NCI-H345 treated with DMSO at 0.1 percent for 48 hours (cell line): ENCODE data around the gene RRP9.

ENCODE experiments used
- DNase-seq: peaks from one replicate; lab custom pipeline; 2025; ENCODE audit not compliant: unreplicated experiment; lab: John Stamatoyannopoulos, UW

Gene RRP9

DNA sequence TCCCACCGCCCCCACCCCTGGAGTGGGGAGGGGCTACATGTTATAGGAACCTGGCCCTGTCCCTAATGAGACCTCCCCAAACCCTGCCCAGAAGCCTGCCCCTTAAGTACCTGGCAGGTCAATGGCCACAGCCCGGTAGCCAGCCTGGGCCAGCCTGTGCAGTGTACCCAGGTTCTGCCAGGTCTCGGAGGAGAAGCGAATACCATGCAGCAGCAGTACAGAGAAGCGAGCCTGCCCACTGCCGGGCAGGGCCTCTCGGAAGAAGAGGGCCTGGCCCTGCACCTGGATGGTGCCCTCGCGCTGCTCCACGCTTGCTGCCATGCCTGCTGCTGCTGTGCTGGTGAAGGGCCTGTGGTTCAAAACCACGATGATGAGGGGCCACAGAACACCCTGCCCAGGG lies 29.6 kb upstream of the RRP9 start:
- no peak for DNase-seq

GRCh38 chr3:51970606-51971300 lies 29.0 kb upstream of the RRP9 start:
- DNase-seq: no peak

DNA sequence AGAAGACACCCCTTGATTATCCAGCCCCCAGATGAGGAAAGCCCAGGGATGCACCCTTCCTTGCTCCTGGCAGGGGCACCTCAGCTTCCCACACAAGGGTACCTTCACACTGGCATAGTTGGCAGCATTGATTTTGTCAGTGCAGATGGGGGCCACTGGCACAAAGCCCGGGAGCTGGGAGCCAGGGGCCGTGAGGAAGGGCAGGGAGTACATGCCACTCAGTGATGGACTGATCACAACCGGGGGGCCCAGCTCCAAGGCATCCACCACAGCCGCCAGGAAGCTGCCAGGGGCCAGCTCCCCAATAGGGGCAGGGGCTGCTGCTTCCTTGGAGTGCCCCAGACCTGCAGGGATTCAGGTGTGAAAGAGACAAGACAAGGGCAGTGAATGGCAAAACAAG lies 28.1 kb upstream of the RRP9 start:
- DNase-seq: no peak

DNA sequence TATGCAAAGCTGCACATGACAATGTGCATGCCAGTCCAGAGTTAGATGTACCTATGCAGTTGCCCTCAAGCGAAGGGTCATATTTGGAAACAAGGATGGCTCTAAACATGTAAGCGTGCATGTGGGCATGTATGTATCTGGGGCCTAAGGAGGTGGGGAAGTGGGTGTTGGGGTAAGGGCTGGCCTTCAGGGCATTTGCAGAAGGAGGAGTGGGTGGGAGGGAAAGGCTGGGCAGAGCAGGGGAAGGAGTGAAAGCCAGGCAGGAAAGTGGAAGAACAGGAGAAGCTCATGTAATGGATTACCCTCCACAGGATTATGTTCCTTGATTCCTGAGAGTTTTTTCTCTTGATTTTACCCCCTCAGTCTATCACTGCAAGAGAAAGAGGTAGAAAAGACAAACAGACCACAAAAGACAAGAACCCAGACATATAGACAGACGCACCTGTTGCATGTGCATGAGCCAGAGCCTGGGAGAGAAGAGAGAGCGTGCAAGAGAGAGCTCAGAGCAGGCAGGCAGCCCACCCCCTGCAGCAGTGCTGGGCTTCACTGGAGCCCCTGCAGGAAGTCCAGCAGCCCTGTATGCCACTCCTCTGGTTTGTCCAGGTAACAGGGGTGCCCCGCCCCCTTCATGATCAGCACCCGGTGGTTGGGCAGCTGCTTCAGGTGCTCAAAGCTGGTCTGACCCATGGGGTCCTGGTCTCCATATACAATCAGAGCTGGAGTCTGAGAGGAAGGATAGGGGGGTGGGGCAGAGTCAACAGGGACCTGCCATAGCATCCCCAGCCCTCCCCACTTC lies 27.4 kb upstream of the RRP9 start:
- no peak for DNase-seq

DNA sequence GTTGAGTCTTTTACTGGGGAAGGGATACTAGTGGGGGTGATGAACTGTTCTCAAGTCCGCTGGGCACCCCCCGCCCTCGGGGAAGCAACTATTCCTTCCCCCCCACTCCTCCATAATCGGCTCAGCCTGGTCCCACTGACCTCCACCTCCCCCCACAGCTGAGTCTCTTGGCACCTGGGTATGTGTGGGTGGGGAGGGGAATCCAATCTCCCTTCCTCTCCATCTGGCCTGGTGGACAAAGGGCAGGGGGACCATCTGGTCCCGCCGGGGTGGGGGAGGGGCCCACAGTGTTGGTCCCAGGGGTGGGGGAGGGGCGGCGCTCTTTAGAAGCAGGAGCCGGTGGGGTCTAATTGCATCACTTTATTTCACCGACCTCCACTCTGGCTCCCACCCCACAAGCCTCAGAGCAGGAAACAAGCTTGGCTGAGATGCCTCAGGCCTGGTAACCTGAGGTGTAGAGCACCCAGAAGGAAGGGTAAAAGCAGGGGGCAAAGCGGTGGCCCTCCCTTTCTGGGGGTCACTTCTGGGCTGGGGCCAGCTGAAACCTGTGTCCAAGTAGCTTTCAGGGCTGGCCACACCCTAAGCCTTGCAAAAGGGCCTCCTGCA lies 26.6 kb upstream of the RRP9 start:
- DNase-seq: no peak

- DNase-seq: no peak
These were observed 25.9 kb upstream of the RRP9 start, which contains the start of gene PCBP4 for GRCh38 chr3:51967384-51968169. PCBP4 (minus strand) TSS chr3:51967454; CDS start chr3:51961240, 6,214 bp downstream.

- no peak for DNase-seq
These were observed 25.2 kb upstream of the RRP9 start for GRCh38 chr3:51966922-51967383.

GRCh38 chr3:51966486-51966885 lies 24.8 kb upstream of the RRP9 start:
- DNase-seq: no peak

DNA sequence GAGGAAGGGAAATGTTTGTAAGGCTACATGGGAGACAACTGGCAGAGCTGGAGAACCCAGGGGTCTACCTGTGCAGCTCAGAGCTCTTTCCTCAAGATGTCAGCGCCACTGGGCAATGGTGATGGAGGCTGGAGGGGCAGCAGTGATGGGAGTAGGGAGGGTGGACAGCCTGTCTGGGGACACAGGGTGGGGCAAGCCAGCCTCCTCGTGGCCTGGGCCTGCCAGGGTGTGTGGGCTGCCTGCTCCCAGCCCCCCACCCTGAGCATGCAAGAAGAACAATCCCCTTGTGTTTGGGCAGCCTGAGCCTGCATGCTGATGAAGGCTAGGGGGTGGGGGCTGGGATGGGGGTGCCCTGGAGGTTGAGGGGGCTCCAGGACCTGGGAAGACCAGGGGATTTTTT lies 24.3 kb upstream of the RRP9 start:
- no peak for DNase-seq

DNA sequence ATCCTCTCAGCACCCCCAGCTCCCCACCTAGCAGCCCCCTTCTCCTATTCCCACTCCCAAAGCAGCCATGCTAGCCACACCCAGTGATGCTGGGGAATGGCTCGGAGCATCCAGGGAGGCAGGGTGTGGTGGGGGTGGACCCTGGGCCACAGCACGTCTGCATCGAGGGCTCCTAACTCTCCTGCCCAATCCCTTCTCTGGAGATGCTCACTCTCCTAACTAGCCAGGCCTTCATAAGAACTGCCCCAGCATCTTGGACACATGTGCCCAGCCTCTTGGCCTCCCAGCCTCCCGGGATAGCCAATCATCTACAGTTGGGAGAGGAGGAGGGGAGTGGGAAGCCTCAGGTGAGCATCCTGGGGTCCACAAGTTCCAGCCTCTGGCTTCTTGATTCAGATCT lies 22.8 kb upstream of the RRP9 start:
- no peak for DNase-seq

- DNase-seq: no peak
These were observed 22.3 kb upstream of the RRP9 start for GRCh38 chr3:51963951-51964451.

DNA sequence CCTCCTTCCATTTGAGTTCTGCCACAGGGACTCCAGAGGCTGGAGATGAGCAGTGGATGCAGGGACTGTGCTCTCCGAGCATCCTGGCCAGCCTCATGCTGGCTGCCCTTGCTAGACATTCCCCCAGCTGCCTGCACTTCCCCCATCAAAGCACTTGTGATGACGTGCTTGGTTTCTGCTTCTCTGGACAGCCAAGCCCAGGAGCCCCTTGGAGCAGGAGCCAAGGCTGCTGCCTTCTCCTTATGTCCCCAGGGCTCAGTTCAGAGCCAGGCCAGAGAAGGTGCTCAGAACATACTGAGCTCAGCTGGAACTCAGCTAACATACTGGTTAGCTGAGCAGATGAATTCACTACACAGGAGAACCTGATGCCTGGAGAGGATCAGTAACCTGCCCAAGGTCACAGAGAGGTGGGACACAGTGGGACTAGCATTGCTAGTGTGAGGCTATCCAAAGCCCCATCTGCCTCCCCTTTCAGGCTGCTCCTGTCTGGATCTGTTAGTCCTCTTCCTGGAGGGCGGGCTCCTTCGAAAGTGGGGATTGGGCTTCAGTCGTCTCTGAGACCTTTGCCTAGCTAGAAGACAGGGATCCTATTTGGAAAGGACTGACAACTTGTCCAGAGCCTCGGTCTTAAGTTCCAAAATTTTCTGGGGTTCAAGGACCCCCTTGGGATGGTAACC lies 21.3 kb upstream of the RRP9 start:
- no peak for DNase-seq

- DNase-seq: no peak
These were observed 20.2 kb upstream of the RRP9 start for GRCh38 chr3:51961602-51962569.

DNA sequence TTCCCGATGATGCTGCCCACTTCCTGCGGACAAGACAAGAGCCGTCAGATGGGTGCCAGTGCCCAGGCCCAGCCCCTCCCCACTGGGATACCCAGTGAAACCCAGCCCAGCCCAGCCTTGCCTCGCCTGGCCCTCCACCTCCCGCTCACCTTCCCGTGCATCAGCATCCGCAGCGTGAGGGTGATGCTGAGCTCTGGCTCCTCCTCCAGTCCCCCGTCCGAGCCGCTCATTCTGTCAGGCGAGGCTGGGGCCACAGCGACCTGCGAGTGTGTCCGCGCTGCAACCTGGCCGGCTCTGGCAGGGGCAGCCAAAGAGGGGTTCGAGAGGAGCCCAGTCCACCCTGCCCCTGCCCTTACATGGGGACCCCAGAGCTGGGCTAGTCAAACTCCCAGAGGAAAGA lies 19.3 kb upstream of the RRP9 start:
- no peak for DNase-seq

DNA sequence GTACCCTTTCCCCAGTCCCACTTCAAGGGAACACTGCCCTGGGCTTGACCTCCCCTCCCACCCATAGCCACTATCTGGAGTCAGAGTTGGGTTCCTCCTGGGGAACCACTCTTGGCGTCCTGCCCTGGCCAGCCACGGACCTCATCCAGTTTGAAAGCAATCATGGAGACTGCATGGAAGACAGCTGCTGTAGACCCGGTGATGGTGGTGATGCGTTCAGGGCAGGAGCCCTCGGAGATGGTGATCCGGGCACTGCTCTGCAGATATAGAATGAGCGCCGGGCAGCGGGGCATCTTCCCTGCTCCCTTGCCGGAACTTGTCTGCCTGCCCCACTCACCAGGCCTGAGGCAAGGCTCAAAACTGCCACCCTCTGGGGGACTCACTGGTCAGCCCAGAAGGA lies 18.7 kb upstream of the RRP9 start:
- no peak for DNase-seq

GRCh38 chr3:51959651-51960050 lies 17.9 kb upstream of the RRP9 start:
- no peak for DNase-seq

- DNase-seq: no peak
These were observed 17.2 kb upstream of the RRP9 start for GRCh38 chr3:51958603-51959521.

DNA sequence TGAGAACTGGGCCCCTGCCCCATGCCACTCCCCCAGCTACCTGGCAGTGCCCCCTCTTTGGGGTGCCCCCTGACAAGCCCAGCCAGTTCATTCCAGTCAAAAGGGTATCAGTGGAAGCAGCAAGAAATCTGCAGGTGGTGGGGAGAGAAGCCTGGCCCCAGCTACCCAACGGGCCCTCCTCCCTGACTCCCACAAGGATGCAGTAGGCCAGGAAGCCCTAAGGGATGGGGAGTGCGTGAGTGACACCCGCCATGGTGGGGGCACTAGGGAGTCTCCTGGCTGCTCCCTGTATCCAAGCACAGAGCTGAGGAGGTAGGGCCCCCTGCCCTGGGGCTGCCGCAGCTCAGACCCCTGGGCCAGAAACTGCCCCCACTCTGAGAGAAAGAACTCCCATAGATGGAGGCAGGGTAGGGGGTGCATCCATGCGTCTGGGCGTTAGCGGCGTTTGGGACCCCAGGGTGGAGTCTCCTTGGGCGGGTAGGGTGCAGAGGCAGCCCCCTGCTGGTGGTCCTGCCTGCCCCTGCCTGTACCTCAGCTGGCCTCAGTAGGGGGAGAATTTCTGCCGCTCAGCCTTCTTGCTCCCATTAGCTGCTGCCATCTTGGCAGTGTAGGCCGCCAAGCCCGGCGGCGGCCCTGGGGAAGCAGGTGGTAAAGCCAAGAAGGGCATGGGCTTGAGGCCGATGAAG lies 16.0 kb upstream of the RRP9 start:
- DNase-seq: no peak
